Measurements from ENCODE around the gene KRT73. TPM values are rescaled to one million over a fixed set of nuclear protein-coding genes. Genes with fewer than 3 reads are reported as not detected.

Gene KRT73
- total and polyA plus RNA-seq, 2 of the 8 experiments (the other 6 are each of a cell fraction or from before 2014, with no cell fraction given) = not detected

DNA sequence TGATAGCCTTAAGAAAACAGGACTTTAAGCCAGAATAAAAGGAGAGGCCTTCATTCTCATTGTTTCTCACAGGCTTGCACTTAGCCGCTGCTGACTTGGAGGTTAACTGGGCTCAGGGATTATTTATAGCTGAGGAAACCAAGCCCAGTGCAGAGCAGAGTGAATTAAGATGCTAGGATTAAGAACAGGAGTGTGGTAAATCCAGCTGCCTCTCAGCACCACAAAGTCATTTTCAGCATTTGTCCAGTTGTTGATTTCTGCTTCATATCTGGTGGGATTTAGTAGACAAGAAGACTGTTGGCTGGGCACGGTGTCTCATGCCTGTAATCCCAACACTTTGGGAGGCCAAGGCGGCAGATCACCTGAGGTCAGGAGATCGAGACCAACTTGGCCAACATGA lies 14.3 kb upstream of the KRT73 start:
- WGBS, 2 experiments (ENCODE audit: extremely low coverage in 1 of 2, insufficient coverage in 1 of 2, insufficient read length in 1 of 2, insufficient replicate concordance in 2 of 2, low coverage in 1 of 2, low lambda C conversion rate in 2 of 2, missing lambda C conversion rate in 1 of 2) = 78% methylated on average over 4 of the region's 4 CpGs; no CpG with 5 or more reads in 1 of the 2 experiments
- H3K79me1 ChIP-seq (ENCODE audit: low read depth, low read length) = no peaks in the 10 kb centered on the region
- no peak overlapping the region for H2BK5ac ChIP-seq (ENCODE audit: low read depth, low read length)
- H3K4me3 ChIP-seq (ENCODE audit: extremely low read depth in 1 of 4, insufficient read depth in 2 of 4, low read depth in 3 of 4, low read length in 4 of 4) = no peak overlapping the region
- H4K91ac ChIP-seq (replicated peaks; ENCODE audit: insufficient read length, low read length) = no peak overlapping the region
- no peak overlapping the region for H2AFZ ChIP-seq (ENCODE audit: low read length)
- H3K14ac ChIP-seq (ENCODE audit: insufficient read length) = no peak overlapping the region
- H3K4me1 ChIP-seq (replicated peaks in 1 of 4; ENCODE audit: control insufficient read depth in 3 of 4, insufficient read depth in 4 of 4, low read length in 3 of 4) = no peaks in the 10 kb centered on the region
- TF ChIP-seq GTF2F1 (IDR thresholded peaks at IDR 0.05; ENCODE audit: borderline replicate concordance, low read depth, low read length) (no peak), TEAD4 (IDR thresholded peaks at IDR 0.05; ENCODE audit: low read depth, low read length) (no peak), HDAC6 (IDR thresholded peaks at IDR 0.05; ENCODE audit: low read depth, low read length) (no peak), CTBP2 (IDR thresholded peaks at IDR 0.05; ENCODE audit: borderline replicate concordance, insufficient read depth, insufficient read length, low read length) (no peak), TCF12 (IDR thresholded peaks at IDR 0.05; ENCODE audit: low read depth, low read length) (no peak), CBX8 (IDR thresholded peaks at IDR 0.05; ENCODE audit: borderline replicate concordance, low read depth, low read length) (no peak), KDM1A (IDR thresholded peaks at IDR 0.05; ENCODE audit: borderline replicate concordance, low read length) (no peak)
- TF ChIP-seq, protein P1, sequence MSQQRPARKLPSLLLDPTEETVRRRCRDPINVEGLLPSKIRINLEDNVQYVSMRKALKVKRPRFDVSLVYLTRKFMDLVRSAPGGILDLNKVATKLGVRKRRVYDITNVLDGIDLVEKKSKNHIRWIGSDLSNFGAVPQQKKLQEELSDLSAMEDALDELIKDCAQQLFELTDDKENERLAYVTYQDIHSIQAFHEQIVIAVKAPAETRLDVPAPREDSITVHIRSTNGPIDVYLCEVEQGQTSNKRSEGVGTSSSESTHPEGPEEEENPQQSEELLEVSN (IDR thresholded peaks at IDR 0.05) = no peak
- no peak overlapping the region for H2AK5ac ChIP-seq (ENCODE audit: low read depth, low read length)
- no peak overlapping the region for H3K9ac ChIP-seq (replicated peaks in 1 of 4; ENCODE audit: extremely low read depth in 1 of 4, low read depth in 3 of 4, low read length in 3 of 4)
- H3K36me3 ChIP-seq (ENCODE audit: control insufficient read depth in 2 of 4, insufficient read depth in 4 of 4, low read length in 3 of 4) = no peaks in the 10 kb centered on the region
- H4K20me1 ChIP-seq (replicated peaks in 1 of 2; ENCODE audit: control insufficient read depth in 1 of 2, insufficient read depth in 2 of 2, low read length in 2 of 2) = no peaks in the 10 kb centered on the region
- H3K18ac ChIP-seq (ENCODE audit: extremely low read depth, low read length) = no peak overlapping the region
- H3K9me3 ChIP-seq (ENCODE audit: insufficient read depth in 2 of 2, low read depth in 1 of 2, low read length in 1 of 2) = no peaks in the 10 kb centered on the region
- DNase-seq (ENCODE audit: low read depth in 1 of 2, low spot score in 2 of 2) = no peak
- CTCF ChIA-PET (ENCODE audit: partially characterized antibody) = interaction anchor here (1.0 to 2.5 kb wide), 3 partner anchors 10 to 57 kb away, joined by 3 to 8 read pairs (median 3); no protein-coding TSS in a partner anchor
- no peaks in the 10 kb centered on the region; a peak in 1 of 7 replicates for H3K27me3 ChIP-seq (replicated peaks in 1 of 4; ENCODE audit: control insufficient read depth in 3 of 4, extremely low read depth in 1 of 4, insufficient read depth in 3 of 4, low read length in 3 of 4)
- no peak overlapping the region for H2BK20ac ChIP-seq (ENCODE audit: low read length)
- no peak overlapping the region for H2BK15ac ChIP-seq (ENCODE audit: low read length)
- FAIRE-seq = no peak
- no peak overlapping the region for H3K4ac ChIP-seq (replicated peaks; ENCODE audit: insufficient read length, low read depth, low read length)
- H3K27ac ChIP-seq (ENCODE audit: low read depth, low read length) = no peak overlapping the region
- H2BK120ac ChIP-seq (replicated peaks; ENCODE audit: low read depth, low read length) = no peak overlapping the region
- no peaks in the 10 kb centered on the region for H3K79me2 ChIP-seq (ENCODE audit: control insufficient read depth in 1 of 2, insufficient read depth in 2 of 2, low read length in 2 of 2)
- H3K56ac ChIP-seq (replicated peaks; ENCODE audit: insufficient read length, low read depth, low read length) = no peak overlapping the region
- POLR2A ChIA-PET (ENCODE audit: partially characterized antibody) = no interaction called here
- no peak overlapping the region for H3K4me2 ChIP-seq (ENCODE audit: insufficient read depth in 1 of 2, low read depth in 2 of 2, low read length in 2 of 2)
- no peak overlapping the region for H4K8ac ChIP-seq (ENCODE audit: extremely low read depth, insufficient read depth, low read length)
- H3K23ac ChIP-seq (ENCODE audit: insufficient read length) = no peak overlapping the region
- no peaks in the 10 kb centered on the region for H3K23me2 ChIP-seq (ENCODE audit: low read depth, low read length)
- no peak overlapping the region for H2BK12ac ChIP-seq (ENCODE audit: low read depth, low read length)
- H4K5ac ChIP-seq (ENCODE audit: insufficient read length, low read depth, low read length) = no peak overlapping the region

Measured in H1 (cell line).